Measurements from ENCODE around the gene CAPN9.

The CAPN9 gene

GRCh38 chr1:230701895-230702768 is 45.1 kb upstream of the CAPN9 start:
- H3K27ac Mint-ChIP-seq, result no peak overlapping the region
- no peak for TF ChIP-seq CTCF (IDR thresholded peaks at IDR 0.05)
- no peaks in the 10 kb centered on the region for H3K9me3 Mint-ChIP-seq
- peaks cover 6% of the 10 kb centered on the region for H3K27me3 Mint-ChIP-seq (ENCODE audit: low read depth, poor library complexity)
- H3K4me1 Mint-ChIP-seq, result peaks cover 41% of the 10 kb centered on the region
- no peak overlapping the region for H3K4me3 Mint-ChIP-seq
- DNase-seq, result no peak
- H3K36me3 Mint-ChIP-seq (ENCODE audit: low read depth), result no peaks in the 10 kb centered on the region

- TF ChIP-seq CTCF (IDR thresholded peaks at IDR 0.05), result no peak
- Mint-ChIP-seq H3K4me3 (no peak overlapping the region), H3K36me3 (ENCODE audit: low read depth) (no peaks in the 10 kb centered on the region), H3K27ac (peak overlapping the region; percentile 37), H3K4me1 (peaks cover 47% of the 10 kb centered on the region), H3K27me3 (ENCODE audit: low read depth, poor library complexity) (peaks cover 3% of the 10 kb centered on the region), H3K9me3 (no peaks in the 10 kb centered on the region)
- peak; percentile 30 for DNase-seq
These were observed 44.1 kb upstream of the CAPN9 start for GRCh38 chr1:230702934-230703678.

- DNase-seq, result no peak
- Mint-ChIP-seq H3K27me3 (ENCODE audit: low read depth, poor library complexity) (peaks cover 3% of the 10 kb centered on the region), H3K4me3 (no peak overlapping the region), H3K36me3 (ENCODE audit: low read depth) (no peaks in the 10 kb centered on the region), H3K4me1 (peaks cover 55% of the 10 kb centered on the region), H3K27ac (peak overlapping the region; percentile 37), H3K9me3 (no peaks in the 10 kb centered on the region)
- no peak for TF ChIP-seq CTCF (IDR thresholded peaks at IDR 0.05)
These were observed 43.4 kb upstream of the CAPN9 start for GRCh38 chr1:230703679-230704385.

GRCh38 chr1:230704830-230705229 is 42.4 kb upstream of the CAPN9 start:
- H3K4me1 Mint-ChIP-seq, result peaks cover 57% of the 10 kb centered on the region
- H3K27ac Mint-ChIP-seq, result no peak overlapping the region
- no peaks in the 10 kb centered on the region for H3K9me3 Mint-ChIP-seq
- no peaks in the 10 kb centered on the region for H3K36me3 Mint-ChIP-seq (ENCODE audit: low read depth)
- peaks cover 3% of the 10 kb centered on the region for H3K27me3 Mint-ChIP-seq (ENCODE audit: low read depth, poor library complexity)
- no peak for TF ChIP-seq CTCF (IDR thresholded peaks at IDR 0.05)
- H3K4me3 Mint-ChIP-seq, result no peak overlapping the region
- DNase-seq, result no peak

- TF ChIP-seq CTCF (IDR thresholded peaks at IDR 0.05), result no peak
- Mint-ChIP-seq H3K36me3 (ENCODE audit: low read depth) (no peaks in the 10 kb centered on the region), H3K4me1 (peaks cover 57% of the 10 kb centered on the region), H3K27ac (no peak overlapping the region), H3K9me3 (no peaks in the 10 kb centered on the region), H3K4me3 (no peak overlapping the region), H3K27me3 (ENCODE audit: low read depth, poor library complexity) (peaks cover 3% of the 10 kb centered on the region)
- DNase-seq, result no peak
These were observed 41.7 kb upstream of the CAPN9 start for GRCh38 chr1:230705289-230706019.

Measured in nephron progenitor cell (in vitro differentiated cells).